A549 (cell line): ENCODE measurements around the gene LYST.
"Not testable (repeated sequence)": the region's sequence is repeated elsewhere in the genome, so short reads cannot be mapped to it uniquely, and the experiment has no call there.

Experiments
- BHLHE40 ChIP-seq: IDR thresholded peaks from 2 replicates; pipeline ENCODE4 v1.6.1; 2012; ENCODE audit warnings: low read depth, low read length, inconsistent platforms
- HDAC2 ChIP-seq: fragments of 200-600 bp; sonication (generic); IDR thresholded peaks from 2 replicates; pipeline ENCODE4 v1.6.1; 2016
- TF ChIP-seq, protein P1 (sequence below): fragments of >200 bp; sonication (Bioruptor Twin); formaldehyde crosslinking; IDR thresholded peaks from 3 replicates; pipeline ENCODE4 v1.5.1; 2016
- TF ChIP-seq, protein P2 (sequence below): fragments of 450-650 bp; IDR thresholded peaks from 2 replicates; pipeline ENCODE4 v1.6.1; 2014; ENCODE audit warnings: antibody characterized with exemption

DNA sequence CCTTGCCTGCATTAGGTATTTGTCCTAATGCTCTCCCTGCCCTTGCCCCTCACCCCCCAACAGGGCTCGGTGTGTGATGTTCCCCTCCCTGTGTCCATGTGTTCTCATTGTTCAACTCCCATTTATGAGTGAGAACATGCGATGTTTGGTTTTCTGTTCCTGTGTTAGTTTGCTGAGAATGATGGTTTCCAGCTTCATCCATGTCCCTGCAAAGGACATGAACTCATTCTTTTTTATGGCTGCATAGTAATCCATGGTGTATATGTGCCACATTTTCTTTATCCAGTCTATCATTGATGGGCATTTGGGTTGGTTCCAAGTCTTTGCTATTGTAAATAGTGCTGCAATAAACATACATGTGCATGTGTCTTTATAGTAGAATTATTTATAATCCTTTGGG lies 228.1 kb downstream of the LYST start:
- TF ChIP-seq, protein P1, sequence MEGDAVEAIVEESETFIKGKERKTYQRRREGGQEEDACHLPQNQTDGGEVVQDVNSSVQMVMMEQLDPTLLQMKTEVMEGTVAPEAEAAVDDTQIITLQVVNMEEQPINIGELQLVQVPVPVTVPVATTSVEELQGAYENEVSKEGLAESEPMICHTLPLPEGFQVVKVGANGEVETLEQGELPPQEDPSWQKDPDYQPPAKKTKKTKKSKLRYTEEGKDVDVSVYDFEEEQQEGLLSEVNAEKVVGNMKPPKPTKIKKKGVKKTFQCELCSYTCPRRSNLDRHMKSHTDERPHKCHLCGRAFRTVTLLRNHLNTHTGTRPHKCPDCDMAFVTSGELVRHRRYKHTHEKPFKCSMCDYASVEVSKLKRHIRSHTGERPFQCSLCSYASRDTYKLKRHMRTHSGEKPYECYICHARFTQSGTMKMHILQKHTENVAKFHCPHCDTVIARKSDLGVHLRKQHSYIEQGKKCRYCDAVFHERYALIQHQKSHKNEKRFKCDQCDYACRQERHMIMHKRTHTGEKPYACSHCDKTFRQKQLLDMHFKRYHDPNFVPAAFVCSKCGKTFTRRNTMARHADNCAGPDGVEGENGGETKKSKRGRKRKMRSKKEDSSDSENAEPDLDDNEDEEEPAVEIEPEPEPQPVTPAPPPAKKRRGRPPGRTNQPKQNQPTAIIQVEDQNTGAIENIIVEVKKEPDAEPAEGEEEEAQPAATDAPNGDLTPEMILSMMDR, result not testable (repeated sequence)
- TF ChIP-seq HDAC2, BHLHE40: not testable (repeated sequence)
- TF ChIP-seq, protein P2, sequence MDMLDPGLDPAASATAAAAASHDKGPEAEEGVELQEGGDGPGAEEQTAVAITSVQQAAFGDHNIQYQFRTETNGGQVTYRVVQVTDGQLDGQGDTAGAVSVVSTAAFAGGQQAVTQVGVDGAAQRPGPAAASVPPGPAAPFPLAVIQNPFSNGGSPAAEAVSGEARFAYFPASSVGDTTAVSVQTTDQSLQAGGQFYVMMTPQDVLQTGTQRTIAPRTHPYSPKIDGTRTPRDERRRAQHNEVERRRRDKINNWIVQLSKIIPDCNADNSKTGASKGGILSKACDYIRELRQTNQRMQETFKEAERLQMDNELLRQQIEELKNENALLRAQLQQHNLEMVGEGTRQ, result not testable (repeated sequence)
